T-helper 1 cell (primary cell): ENCODE measurements around the gene ZFX.
"Not testable (repeated sequence)": the region's sequence is repeated elsewhere in the genome, so short reads cannot be mapped to it uniquely, and the experiment has no call there.

ENCODE experiments used
- DNase-seq, 5 donors: peaks; one replicate each; pipeline ENCODE4 v3.0.0-alpha.2; 2012 to 2020
- total RNA-seq, 4 donors: gene quantifications; one replicate each; lab custom pipeline; 2026; lab: John Stamatoyannopoulos, UW

The ZFX gene
- 81.9 to 125 (median 93.6) reads per million in 4 donors for total RNA-seq

- DNase-seq = peak; percentile 38 to 80 (median 44)
Measured at GRCh38 chrX:24149351-24150050, at the start of gene ZFX. Gene ZFX (plus strand): TSS chrX:24149729. CDS start chrX:24172743, 23,014 bp downstream.

- DNase-seq = no peak
Measured at GRCh38 chrX:24100713-24101112, 48.8 kb upstream of the ZFX start.

GRCh38 chrX:24110069-24110468 lies 39.5 kb upstream of the ZFX start:
- DNase-seq = no peak

- DNase-seq = no peak
Measured at GRCh38 chrX:24113181-24113580, 36.3 kb upstream of the ZFX start.

- no peak for DNase-seq
Measured at GRCh38 chrX:24117258-24117657, 32.3 kb upstream of the ZFX start.

- no peak for DNase-seq
Measured at GRCh38 chrX:24124244-24124799, 25.2 kb upstream of the ZFX start.

GRCh38 chrX:24125028-24125612 lies 24.4 kb upstream of the ZFX start:
- no peak for DNase-seq

GRCh38 chrX:24131476-24131875 lies 18.1 kb upstream of the ZFX start:
- no peak for DNase-seq

GRCh38 chrX:24133312-24133711 lies 16.2 kb upstream of the ZFX start:
- no peak for DNase-seq

GRCh38 chrX:24135768-24136167 lies 13.8 kb upstream of the ZFX start:
- DNase-seq = not testable (repeated sequence)

- no peak for DNase-seq
Measured at GRCh38 chrX:24137192-24137591, 12.3 kb upstream of the ZFX start.

- not testable (repeated sequence) for DNase-seq
Measured at GRCh38 chrX:24143982-24144381, 5.5 kb upstream of the ZFX start.

GRCh38 chrX:24144528-24144927 lies 5.0 kb upstream of the ZFX start:
- DNase-seq = no peak

- DNase-seq = no peak
Measured at GRCh38 chrX:24145303-24146186, 4.0 kb upstream of the ZFX start.

GRCh38 chrX:24146283-24146949 lies 3.1 kb upstream of the ZFX start:
- DNase-seq = peak in 1 of 5 donors; percentile 10

GRCh38 chrX:24147165-24147564 lies 2.4 kb upstream of the ZFX start:
- no peak for DNase-seq

- DNase-seq = peak in 1 of 5 donors; percentile 52
Measured at GRCh38 chrX:24148121-24148520, 1.4 kb upstream of the ZFX start.

- DNase-seq = peak in 2 of 5 donors; percentile 4 to 41
Measured at GRCh38 chrX:24148535-24149350, 786 bp upstream of the ZFX start.

GRCh38 chrX:24150051-24150790 lies 692 bp downstream of the ZFX start:
- DNase-seq = peak; percentile 73 to 95 (median 80)

GRCh38 chrX:24150898-24151297 lies 1.4 kb downstream of the ZFX start:
- DNase-seq = no peak

GRCh38 chrX:24151513-24151912 lies 2.0 kb downstream of the ZFX start:
- DNase-seq = no peak
